Left ventricle myocardium inferior (tissue), 1 donor: Measurements from ENCODE around the gene EFS. TPM values are rescaled to one million over a fixed set of nuclear protein-coding genes. Genes with fewer than 3 reads are reported as not detected.
A peak's percentile ranks its signal among the peaks of the same experiment; 100 is the strongest.

Experiments
- DNase-seq: peaks from one replicate; pipeline ENCODE4 v3.0.0-alpha.2; 2020
- H3K27ac ChIP-seq: fragments of 200-600 bp; replicated peaks from 2 replicates; pipeline ENCODE4 v1.8.0; 2021
- H3K27me3 ChIP-seq: fragments of 200-600 bp; 2 replicates; pipeline ENCODE4 v1.8.0; 2021; ENCODE audit warnings: low read depth
- H3K36me3 ChIP-seq: fragments of 200-600 bp; 2 replicates; pipeline ENCODE4 v1.8.0; 2021
- H3K4me1 ChIP-seq: fragments of 200-600 bp; 2 replicates; pipeline ENCODE4 v1.8.0; 2021
- H3K4me3 ChIP-seq: fragments of 200-600 bp; 2 replicates; pipeline ENCODE4 v1.8.0; 2021; ENCODE audit warnings: mild to moderate bottlenecking, moderate library complexity
- H3K9me3 ChIP-seq: fragments of 200-600 bp; replicated peaks from 2 replicates; pipeline ENCODE4 v1.8.0; 2021
- intact Hi-C: fragments of 100-400 bp; cut with micrococcal nuclease; formaldehyde crosslinking; loops from one replicate; pipeline ENCODE4 v1.11.0; 2022
- total RNA-seq: library from RNA; stranded (reverse); fragmentation: NEBNext Ultra II Directional; extraction: Animal tissue kit (Norgen Biotek cat#: 25700); gene quantifications from one replicate; pipeline ENCODE4 v1.2.1, GENCODE V29; 2021
- TF ChIP-seq, protein P1 (sequence below): fragments of 200-600 bp; IDR thresholded peaks from 2 replicates; pipeline ENCODE4 v1.8.0; 2021; ENCODE audit warnings: antibody characterized with exemption, mild to moderate bottlenecking, borderline replicate concordance
- donor health status: DM: no; HTN: yes; CAD: no; lungs with severe emphysema.

Gene EFS
- total RNA-seq, 1 donor from 2014 or later: 3.6 TPM

DNA sequence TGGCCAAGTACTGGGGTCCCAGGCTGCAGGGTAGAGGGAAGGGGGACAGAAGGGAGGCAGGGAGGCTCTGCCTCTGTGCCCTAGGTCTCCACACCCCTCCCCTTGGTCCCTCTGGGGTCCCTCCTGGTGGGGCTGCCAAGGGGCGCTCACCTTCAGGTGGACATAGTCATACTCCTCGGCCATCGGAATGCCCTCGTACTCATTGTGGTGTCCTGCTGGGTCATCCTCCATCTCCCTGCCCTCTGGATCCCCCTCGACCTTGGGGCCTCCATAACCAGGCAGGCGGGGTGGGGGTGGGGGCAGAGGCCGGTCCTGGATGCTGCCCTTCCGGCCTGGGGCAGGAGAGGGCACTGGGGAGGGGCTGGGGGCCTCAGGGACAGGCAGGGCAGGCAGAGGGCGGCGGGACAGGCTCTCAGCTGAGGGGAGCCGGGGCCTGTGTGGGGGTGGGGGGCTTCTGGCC lies 5.8 kb downstream of the EFS start:
- Histone ChIP-seq H3K4me3 (no peak overlapping the region), H3K4me1 (peaks cover 26% of the 10 kb centered on the region), H3K27me3 (peaks cover 9% of the 10 kb centered on the region), H3K36me3 (no peaks in the 10 kb centered on the region), H3K27ac (no peak overlapping the region), H3K9me3 (no peaks in the 10 kb centered on the region)
- TF ChIP-seq, protein P1, sequence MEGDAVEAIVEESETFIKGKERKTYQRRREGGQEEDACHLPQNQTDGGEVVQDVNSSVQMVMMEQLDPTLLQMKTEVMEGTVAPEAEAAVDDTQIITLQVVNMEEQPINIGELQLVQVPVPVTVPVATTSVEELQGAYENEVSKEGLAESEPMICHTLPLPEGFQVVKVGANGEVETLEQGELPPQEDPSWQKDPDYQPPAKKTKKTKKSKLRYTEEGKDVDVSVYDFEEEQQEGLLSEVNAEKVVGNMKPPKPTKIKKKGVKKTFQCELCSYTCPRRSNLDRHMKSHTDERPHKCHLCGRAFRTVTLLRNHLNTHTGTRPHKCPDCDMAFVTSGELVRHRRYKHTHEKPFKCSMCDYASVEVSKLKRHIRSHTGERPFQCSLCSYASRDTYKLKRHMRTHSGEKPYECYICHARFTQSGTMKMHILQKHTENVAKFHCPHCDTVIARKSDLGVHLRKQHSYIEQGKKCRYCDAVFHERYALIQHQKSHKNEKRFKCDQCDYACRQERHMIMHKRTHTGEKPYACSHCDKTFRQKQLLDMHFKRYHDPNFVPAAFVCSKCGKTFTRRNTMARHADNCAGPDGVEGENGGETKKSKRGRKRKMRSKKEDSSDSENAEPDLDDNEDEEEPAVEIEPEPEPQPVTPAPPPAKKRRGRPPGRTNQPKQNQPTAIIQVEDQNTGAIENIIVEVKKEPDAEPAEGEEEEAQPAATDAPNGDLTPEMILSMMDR: no peak
- DNase-seq: no peak
- intact Hi-C loops: no loop called here

DNA sequence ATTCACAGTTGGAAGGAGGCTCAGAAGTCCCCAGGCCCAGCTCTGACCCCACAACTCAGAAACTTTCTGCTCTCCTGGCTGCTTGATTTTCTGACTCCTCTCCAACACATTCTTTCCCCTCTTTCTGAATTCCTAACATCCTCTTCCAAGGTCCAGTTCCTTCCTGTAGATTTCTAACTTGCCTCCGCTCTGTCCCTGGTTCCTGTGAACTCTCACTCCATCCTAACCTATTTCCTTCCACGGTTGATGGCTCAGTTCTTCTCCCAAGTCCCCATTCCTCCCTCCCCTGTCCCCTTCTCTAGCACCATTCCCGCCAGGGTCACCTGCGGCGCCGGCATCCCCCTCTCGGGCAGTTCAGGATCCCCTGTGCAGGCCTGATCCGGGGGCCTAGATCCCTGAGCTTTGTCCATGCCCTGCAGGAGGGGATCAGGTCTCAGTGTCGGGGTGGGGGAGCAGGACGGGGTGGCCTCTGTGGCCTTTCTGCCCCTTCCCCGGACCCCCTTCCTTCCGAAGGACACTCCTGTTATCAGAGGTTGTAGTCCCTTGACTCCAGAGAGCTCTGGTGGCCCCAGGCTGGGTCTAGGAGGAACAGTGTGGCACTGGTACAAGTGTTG lies 6.3 kb downstream of the EFS start:
- intact Hi-C loops: no loop called here
- Histone ChIP-seq H3K4me1 (peaks cover 20% of the 10 kb centered on the region), H3K27me3 (peaks cover 6% of the 10 kb centered on the region), H3K4me3 (no peak overlapping the region), H3K9me3 (no peaks in the 10 kb centered on the region), H3K27ac (no peak overlapping the region), H3K36me3 (no peaks in the 10 kb centered on the region)
- no peak for DNase-seq
- TF ChIP-seq, protein P1: no peak

DNA sequence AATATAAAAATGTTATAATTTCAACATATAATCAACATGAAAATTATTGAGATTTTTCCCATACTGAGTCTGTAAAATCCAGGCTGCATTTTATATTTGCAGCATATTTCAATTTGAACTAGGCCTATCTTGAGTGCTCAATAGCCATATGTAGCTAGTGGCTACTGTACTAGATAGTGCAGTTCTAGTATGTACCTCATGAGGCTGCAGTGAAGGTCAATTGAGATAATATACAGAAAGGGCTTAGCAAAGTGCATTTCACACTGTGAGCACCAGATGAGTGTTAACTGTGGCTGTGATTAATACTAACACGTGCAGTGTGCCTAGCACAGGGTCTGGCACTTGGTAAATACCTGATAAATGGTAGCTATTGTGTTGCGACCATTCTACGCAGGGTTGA lies 6.9 kb downstream of the EFS start:
- H3K4me3 ChIP-seq: no peak overlapping the region
- H3K9me3 ChIP-seq: no peaks in the 10 kb centered on the region
- H3K4me1 ChIP-seq: peaks cover 21% of the 10 kb centered on the region
- no peak for DNase-seq
- TF ChIP-seq, protein P1: peak; percentile 30
- peaks cover under 1% of the 10 kb centered on the region for H3K27me3 ChIP-seq
- H3K27ac ChIP-seq: no peak overlapping the region
- H3K36me3 ChIP-seq: no peaks in the 10 kb centered on the region
- intact Hi-C loops: no loop called here

DNA sequence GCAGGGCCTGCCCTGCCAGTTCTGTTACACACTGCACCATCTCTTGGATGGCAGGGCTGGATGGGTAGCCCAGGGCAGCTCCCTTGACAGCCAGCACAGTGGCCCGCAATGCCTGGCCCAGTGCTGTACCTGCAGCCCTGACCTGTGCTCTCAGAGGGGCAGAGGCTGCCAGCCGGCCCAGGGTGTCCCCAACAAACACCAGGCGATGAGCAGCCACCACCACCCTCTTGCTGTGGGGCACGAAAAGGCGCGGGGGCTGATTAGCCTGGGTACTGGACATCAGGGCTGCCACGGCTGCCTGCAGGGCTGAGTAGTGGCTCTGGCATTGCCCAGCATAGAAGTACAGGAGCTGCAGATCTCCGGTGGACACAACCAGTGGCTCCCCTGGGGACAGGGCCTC lies 7.7 kb downstream of the EFS start:
- TF ChIP-seq, protein P1: no peak
- H3K27ac ChIP-seq: no peak overlapping the region
- H3K27me3 ChIP-seq: no peaks in the 10 kb centered on the region
- H3K4me3 ChIP-seq: no peak overlapping the region
- DNase-seq: no peak
- H3K36me3 ChIP-seq: no peaks in the 10 kb centered on the region
- intact Hi-C loops: no loop called here
- peaks cover 29% of the 10 kb centered on the region for H3K4me1 ChIP-seq
- no peaks in the 10 kb centered on the region for H3K9me3 ChIP-seq

DNA sequence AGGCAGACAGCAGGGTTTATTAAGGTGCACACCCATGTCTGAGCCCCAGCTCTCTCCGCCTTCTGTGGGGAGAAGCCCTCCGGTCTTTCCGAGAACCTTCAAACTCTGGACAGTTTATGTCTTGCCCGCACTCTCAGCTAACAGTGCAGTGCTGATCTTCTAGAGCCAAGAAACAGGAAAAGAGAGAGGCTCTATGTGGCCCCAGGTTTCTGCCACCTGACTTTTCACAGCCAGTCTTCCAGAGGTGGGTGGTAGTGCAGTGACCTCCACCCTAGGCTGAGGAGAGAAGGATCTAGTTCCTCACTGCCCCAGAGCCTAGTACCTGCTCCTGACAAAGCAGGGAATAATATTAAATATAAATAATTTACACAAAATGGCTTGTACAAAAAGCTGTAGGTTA lies 8.3 kb downstream of the EFS start:
- Histone ChIP-seq H3K27ac (no peak overlapping the region), H3K4me1 (peaks cover 32% of the 10 kb centered on the region), H3K4me3 (no peak overlapping the region), H3K9me3 (no peaks in the 10 kb centered on the region), H3K36me3 (no peaks in the 10 kb centered on the region), H3K27me3 (peaks cover 6% of the 10 kb centered on the region)
- intact Hi-C loops: no loop called here
- no peak for DNase-seq
- TF ChIP-seq, protein P1: no peak
